Transverse colon (tissue), 4 donors: ENCODE data around the gene MON1A. TPM values are rescaled to one million over a fixed set of nuclear protein-coding genes. Genes with fewer than 3 reads are reported as not detected.

ENCODE experiments used
- DNase-seq: peaks from one replicate; pipeline ENCODE4 v3.0.0-alpha.2; 2019
- H3K27ac ChIP-seq, 4 donors: fragments of 200-600 bp; sonication (generic); 2 replicates each; pipeline ENCODE4 v1.5.1; 2016 to 2018; ENCODE audit warnings: inconsistent platforms in 4 of 4
- H3K27me3 ChIP-seq: fragments of 200-600 bp; sonication (generic); 2 replicates; pipeline ENCODE4 v1.5.1; 2017; ENCODE audit warnings: inconsistent platforms
- H3K36me3 ChIP-seq, 4 donors: fragments of 200-600 bp; sonication (generic); 2 replicates each; pipeline ENCODE4 v1.5.1; 2017 to 2019; ENCODE audit warnings: inconsistent platforms in 4 of 4
- H3K4me1 ChIP-seq, 4 donors: fragments of 200-600 bp; sonication (generic); 2 replicates each; pipeline ENCODE4 v1.5.1; 2017 to 2020; ENCODE audit warnings: inconsistent platforms in 4 of 4
- H3K4me3 ChIP-seq, 4 donors: fragments of 200-600 bp; sonication (generic); 1 replicate in 1 of 4; 2 replicates in 3 of 4; pipeline versions ENCODE4 v1.5.1 to v1.6.1; 2017 to 2019; ENCODE audit warnings: inconsistent platforms in 4 of 4
- H3K9me3 ChIP-seq, 2 donors: fragments of 200-600 bp; sonication (generic); 2 replicates each; pipeline ENCODE4 v1.5.1; 2017 to 2019; ENCODE audit warnings: inconsistent platforms in 2 of 2
- CTCF ChIP-seq, 5 experiments: fragments of 200-600 bp in 3 of 5; fragments of 450-650 bp in 2 of 5; sonication (generic) in 3 of 5; IDR thresholded peaks; 1 replicate in 2 of 5; 2 replicates in 3 of 5; pipeline ENCODE4 v1.5.1; 2016 to 2017; ENCODE audit warnings: antibody characterized with exemption in 5 of 5, inconsistent platforms in 3 of 5, mild to moderate bottlenecking in 2 of 5, moderate library complexity in 1 of 5
- EP300 ChIP-seq: sonication (generic); formaldehyde crosslinking; IDR thresholded peaks from one replicate; pipeline ENCODE4 v1.6.1; 2017; ENCODE audit warnings: antibody characterized with exemption, low read depth
- POLR2A ChIP-seq: fragments of 450-650 bp; IDR thresholded peaks from one replicate; pipeline ENCODE4 v1.6.1; 2016; ENCODE audit warnings: antibody characterized with exemption, mild to moderate bottlenecking, moderate library complexity
- POLR2AphosphoS5 ChIP-seq, 3 donors: sonication (generic); formaldehyde crosslinking; IDR thresholded peaks; one replicate each; pipeline ENCODE4 v1.6.1; 2016; ENCODE audit warnings: antibody characterized with exemption in 3 of 3
- WGBS, 2 donors: methylation state at CpG; one replicate each; pipeline ENCODE4 v1.1.5; 2018; ENCODE audit warnings: low coverage in 1 of 2; 5-methylcytosine and 5-hydroxymethylcytosine counted together
- in situ Hi-C, 4 donors: fragments of 200-750 bp; cut with MboI; loops; one replicate each; pipeline versions ENCODE4 v1.15.0 to v1.15.1; 2017; ENCODE audit warnings: low sequenced_read_pairs in 3 of 4, low pct_ligation_motif_present in 1 of 4, low pct_unique_long_range_greater_than_20kb in 1 of 4
- intact Hi-C: fragments of 100-400 bp; cut with DNase I; formaldehyde crosslinking; loops from one replicate; pipeline ENCODE4 v1.15.1; 2023; ENCODE audit warnings: low total_unique reads
- total RNA-seq, 4 donors: library from RNA; depleted of rRNA; stranded (reverse); fragments of >200 nt; gene quantifications; one replicate each; pipeline ENCODE4 v1.1.0, GENCODE V29; 2016

The MON1A gene
- total RNA-seq, 4 donors from 2014 or later, result 0.80 to 10.5 (median 8.7) TPM

GRCh38 chr3:49916686-49917085 lies 12.9 kb downstream of the MON1A start:
- Histone ChIP-seq H3K27me3 (no peaks in the 10 kb centered on the region), H3K36me3 (no peaks in the 10 kb centered on the region), H3K4me3 (no peak overlapping the region), H3K9me3 (no peaks in the 10 kb centered on the region), H3K27ac (no peak overlapping the region), H3K4me1 (no peaks in the 10 kb centered on the region)
- intact Hi-C loops, result no loop called here
- 92% methylated on average over 5 of the region's 5 CpGs; no CpG with 5 or more reads in 1 of the 2 donors for WGBS, 2 donors
- no peak for TF ChIP-seq POLR2A
- no peak for TF ChIP-seq EP300
- no peak for TF ChIP-seq POLR2AphosphoS5 (IDR thresholded peaks at IDR 0.05)
- no peak for TF ChIP-seq CTCF (IDR thresholded peaks at IDR 0.05)
- in situ Hi-C loops, result no loop called here
- no peak for DNase-seq

- Histone ChIP-seq H3K9me3 (no peaks in the 10 kb centered on the region), H3K4me3 (no peak overlapping the region), H3K27ac (no peak overlapping the region), H3K27me3 (no peaks in the 10 kb centered on the region), H3K4me1 (no peaks in the 10 kb centered on the region), H3K36me3 (peaks cover 0 to 9% (median 0%) of the 10 kb centered on the region in 4 donors)
- TF ChIP-seq POLR2AphosphoS5 (IDR thresholded peaks at IDR 0.05) (no peak), CTCF (IDR thresholded peaks at IDR 0.05) (no peak), POLR2A (no peak), EP300 (no peak)
- no peak for DNase-seq
- in situ Hi-C loops, result no loop called here
- WGBS, 2 donors, result 32 to 63% methylated on average over 2 of the region's 2 CpGs
- intact Hi-C loops, result no loop called here
These were observed 14.7 kb downstream of the MON1A start for GRCh38 chr3:49914906-49915305.

GRCh38 chr3:49912881-49913281 lies 16.7 kb downstream of the MON1A start:
- Histone ChIP-seq H3K36me3 (peaks cover 0 to 10% (median 0%) of the 10 kb centered on the region in 4 donors), H3K9me3 (no peaks in the 10 kb centered on the region), H3K27me3 (no peaks in the 10 kb centered on the region), H3K4me1 (no peaks in the 10 kb centered on the region), H3K27ac (no peak overlapping the region), H3K4me3 (no peak overlapping the region)
- in situ Hi-C loops (no loop called here), intact Hi-C loops (no loop called here)
- 92% methylated on average over 4 of the region's 4 CpGs; no CpG with 5 or more reads in 1 of the 2 donors for WGBS, 2 donors
- no peak for TF ChIP-seq CTCF (IDR thresholded peaks at IDR 0.05)
- no peak for TF ChIP-seq EP300
- TF ChIP-seq POLR2AphosphoS5 (IDR thresholded peaks at IDR 0.05), result no peak
- TF ChIP-seq POLR2A, result no peak
- no peak for DNase-seq

GRCh38 chr3:49911611-49912010 lies 18.0 kb downstream of the MON1A start:
- Histone ChIP-seq H3K4me3 (no peak overlapping the region), H3K27ac (no peak overlapping the region), H3K4me1 (peaks cover 0 to 8% (median 3%) of the 10 kb centered on the region in 4 donors), H3K9me3 (no peaks in the 10 kb centered on the region), H3K27me3 (no peaks in the 10 kb centered on the region), H3K36me3 (peaks cover 0 to 10% (median 0%) of the 10 kb centered on the region in 4 donors)
- 88% methylated on average over 12 of the region's 15 CpGs; no CpG with 5 or more reads in 1 of the 2 donors for WGBS, 2 donors
- DNase-seq, result no peak
- in situ Hi-C loops (no loop called here), intact Hi-C loops (no loop called here)
- TF ChIP-seq CTCF (IDR thresholded peaks at IDR 0.05) (no peak), POLR2AphosphoS5 (IDR thresholded peaks at IDR 0.05) (no peak), EP300 (no peak), POLR2A (no peak)
